GM21360 (cell line): Measurements from ENCODE around the gene CYB561D2.

Experiments used
- ATAC-seq: cut with Tn5 transposase; IDR thresholded peaks from one replicate; pipeline ENCODE4 v1.9.1; 2021; ENCODE audit warnings: mild to moderate bottlenecking, moderate library complexity; ENCODE audit not compliant: unreplicated experiment

The CYB561D2 gene

DNA sequence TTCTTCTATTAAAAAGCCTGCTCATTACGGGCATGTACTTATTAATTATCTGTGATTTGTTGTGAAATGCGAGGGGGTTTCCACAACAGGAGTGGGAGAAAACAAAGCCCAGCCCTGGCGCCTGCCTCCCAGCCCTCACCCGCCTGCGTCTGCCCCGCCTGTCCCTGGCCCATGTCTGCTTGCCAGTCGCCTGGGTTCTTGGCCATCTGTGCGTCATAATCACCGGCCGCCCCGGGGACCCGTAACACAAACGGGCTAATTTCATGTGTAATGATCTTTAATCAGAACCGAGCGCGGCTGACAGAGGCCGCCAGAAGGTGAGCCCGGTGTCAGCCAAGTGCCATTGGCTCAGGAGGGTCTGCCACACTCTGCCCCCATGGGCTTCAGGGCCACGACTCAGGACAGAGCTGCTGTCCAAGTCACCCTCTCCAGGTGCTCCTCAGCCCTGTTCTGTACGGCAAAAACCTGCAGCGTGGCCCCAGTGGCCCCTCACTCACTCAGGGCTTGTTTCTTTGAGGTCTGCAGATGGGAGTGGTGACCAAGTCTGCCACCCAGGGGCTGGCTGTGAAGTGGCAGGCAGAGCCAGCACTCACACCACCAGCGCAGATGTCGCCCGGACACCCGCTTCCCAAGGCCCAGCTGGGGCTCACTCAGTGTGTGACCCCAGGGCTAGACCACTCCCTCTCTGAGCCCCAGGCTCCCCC lies 37.5 kb downstream of the CYB561D2 start:
- no peak for ATAC-seq

DNA sequence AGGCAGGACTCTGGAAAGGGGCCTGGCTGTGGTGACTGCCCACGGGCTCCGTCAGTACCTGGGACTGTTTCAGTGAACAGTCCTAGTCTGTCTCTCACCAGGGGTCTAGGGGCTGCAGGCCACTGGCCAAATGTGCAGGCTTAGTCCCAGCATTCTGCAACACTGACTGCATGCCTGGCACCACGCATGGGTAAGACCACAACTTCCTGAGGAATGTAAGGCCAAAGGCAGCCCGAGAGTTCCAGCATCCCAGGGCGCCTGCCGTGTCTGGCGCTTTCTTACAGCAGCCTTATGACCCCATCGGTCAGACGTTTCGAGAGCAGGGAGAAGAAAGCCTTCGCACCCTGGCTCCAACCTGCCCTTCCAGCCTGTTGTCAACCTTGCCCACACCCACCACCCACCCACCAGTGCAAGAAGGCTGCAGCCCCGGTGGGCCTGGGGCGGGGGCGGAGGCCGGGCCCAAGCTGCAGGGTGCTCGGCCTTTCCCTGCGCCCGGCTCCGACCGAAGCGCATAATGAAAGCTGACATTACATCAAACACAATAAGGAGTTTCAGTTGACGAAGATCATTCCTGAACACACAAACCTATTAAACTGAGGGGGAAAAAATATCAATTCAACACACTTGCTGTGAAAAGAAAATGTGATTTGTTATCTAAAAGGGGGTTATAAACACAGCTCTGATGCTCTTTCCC lies 38.2 kb downstream of the CYB561D2 start:
- no peak for ATAC-seq

- ATAC-seq = no peak
Observed at GRCh38 chr3:50389414-50389767, 38.7 kb downstream of the CYB561D2 start.

DNA sequence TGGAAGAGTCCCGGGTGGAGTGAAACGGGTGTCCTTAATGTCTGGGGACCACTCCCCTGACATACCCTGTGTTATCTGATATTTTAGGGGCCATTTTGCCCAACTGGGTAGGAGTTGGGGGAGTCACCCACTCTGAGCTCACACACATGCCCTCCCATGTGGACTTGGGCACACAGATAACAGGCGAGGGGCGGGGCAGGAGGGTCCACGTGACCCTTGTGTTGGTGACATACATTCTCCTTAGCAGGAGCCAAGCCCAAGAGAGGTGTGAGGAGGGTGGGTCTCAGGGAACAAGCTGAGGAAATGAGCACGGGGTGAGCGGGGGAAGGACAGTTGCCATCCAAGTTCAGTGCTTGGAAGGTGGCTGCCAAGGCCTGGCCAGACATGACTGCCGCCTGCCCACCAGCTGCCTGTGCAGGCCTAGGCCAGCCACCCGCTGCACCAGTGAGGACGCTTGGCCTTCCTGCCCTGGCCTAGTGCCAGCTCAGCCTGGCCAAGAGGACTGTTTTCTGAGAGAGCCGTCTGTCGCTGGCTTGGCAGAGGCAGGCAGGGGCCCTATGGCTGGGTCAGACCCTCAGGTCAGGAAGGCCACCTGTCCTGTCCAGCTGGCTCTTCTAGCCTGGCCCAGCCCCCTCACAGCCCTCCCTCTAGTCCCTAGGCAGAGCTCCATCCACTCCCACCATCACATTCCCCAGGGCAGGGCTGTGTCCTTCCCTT lies 40.0 kb downstream of the CYB561D2 start:
- no peak for ATAC-seq

DNA sequence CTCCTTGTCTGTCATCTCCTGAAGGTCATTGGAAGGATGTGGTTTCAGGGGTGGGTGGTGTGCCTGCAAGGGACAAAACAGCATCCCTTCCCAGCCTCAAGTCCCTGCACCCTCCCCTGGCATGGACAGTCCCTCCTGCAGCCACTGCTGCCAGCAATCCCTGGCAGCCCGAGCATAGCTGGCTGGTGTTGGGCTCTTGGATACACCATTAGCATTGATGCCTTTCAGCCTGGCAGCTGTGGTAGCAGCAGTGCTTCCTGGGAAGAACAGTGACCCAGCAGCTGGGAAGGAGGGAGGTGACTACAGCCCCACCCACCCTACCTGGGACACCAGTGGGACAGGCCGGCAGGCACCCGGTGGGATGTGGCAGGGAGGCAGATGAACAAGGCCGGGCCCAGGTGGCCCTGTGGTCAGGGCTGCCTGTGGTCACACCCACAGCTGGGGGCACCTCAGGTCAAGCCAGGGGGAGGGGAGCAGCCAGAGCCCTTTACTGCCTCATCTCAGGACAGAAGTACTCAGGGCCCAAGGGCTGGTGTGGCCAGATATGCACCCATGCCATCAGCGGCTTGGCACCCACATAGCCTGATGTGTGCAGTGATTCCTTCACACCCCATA lies 41.5 kb downstream of the CYB561D2 start:
- no peak for ATAC-seq

GRCh38 chr3:50393061-50393460 lies 42.4 kb downstream of the CYB561D2 start:
- ATAC-seq = no peak

- no peak for ATAC-seq
Observed at GRCh38 chr3:50395070-50395860, 44.6 kb downstream of the CYB561D2 start.

DNA sequence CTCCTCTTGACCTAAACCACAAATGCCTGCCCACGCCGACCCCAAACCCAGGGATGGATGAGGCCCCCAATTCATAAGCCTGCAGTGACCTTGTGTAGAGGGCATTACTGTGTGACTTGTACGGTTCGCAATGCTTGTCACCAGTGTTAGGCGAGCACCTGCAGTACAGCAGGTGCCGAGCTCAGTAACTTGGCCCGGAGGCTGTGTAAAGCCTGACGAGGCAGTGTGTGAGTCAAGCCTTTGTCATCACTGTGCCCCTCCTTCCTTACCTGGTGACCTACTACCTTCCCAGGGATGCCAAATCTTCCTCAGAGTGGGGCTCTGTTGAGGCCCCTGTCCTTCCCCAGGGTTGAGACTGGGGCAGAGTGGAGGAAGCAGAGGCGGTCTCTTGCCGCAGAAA lies 45.8 kb downstream of the CYB561D2 start:
- ATAC-seq = no peak

DNA sequence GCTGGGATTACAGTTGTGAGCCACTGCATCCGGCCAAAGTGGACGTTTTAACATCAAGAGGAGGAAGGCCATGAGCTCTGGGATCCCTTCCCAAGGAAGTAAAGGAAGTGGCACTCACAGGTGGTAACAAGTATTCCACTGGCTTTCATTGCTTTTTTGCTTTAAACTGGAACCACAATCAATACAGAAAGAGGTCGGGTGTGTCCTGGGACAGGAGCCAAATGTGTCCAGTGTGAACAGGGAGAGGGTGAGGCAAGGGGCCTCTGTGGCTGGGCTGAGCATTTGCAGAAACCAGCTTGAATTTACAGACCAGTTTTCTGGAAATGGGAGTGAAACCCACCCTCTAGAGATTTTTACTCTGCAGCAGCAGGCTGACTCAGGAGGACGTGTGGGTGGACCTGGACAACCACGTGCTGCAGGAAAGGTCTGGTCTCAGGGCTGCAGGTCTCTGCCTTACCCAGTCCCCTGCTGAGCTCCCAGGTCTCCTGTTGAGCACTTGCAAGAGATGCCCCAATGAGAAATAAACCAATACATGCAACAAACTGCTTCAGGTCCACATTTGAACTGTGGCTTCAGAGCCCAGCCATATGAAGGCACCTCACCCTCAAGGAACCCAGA lies 51.4 kb downstream of the CYB561D2 start:
- no peak for ATAC-seq
